HG03196 (cell line): Measurements from ENCODE around the gene MEIOB.
"Not testable (repeated sequence)": the region's sequence is repeated elsewhere in the genome, so short reads cannot be mapped to it uniquely, and the experiment has no call there.

Experiments used
- ATAC-seq: cut with Tn5 transposase; IDR thresholded peaks from one replicate; pipeline ENCODE4 v1.9.1; 2021; ENCODE audit not compliant: unreplicated experiment

MEIOB gene

GRCh38 chr16:1871974-1872635 is at the start of gene MEIOB:
TSS of gene MEIOB (minus strand) at chr16:1872164. CDS start at chr16:1868175, 3,989 bp downstream.
- ATAC-seq, result no peak

- no peak for ATAC-seq
Measured at GRCh38 chr16:1920727-1921171, 48.8 kb upstream of the MEIOB start.

GRCh38 chr16:1920122-1920521 is 48.2 kb upstream of the MEIOB start:
- ATAC-seq, result not testable (repeated sequence)

GRCh38 chr16:1919327-1919998 is 47.5 kb upstream of the MEIOB start:
- no peak for ATAC-seq

GRCh38 chr16:1918351-1919326 is 46.7 kb upstream of the MEIOB start, which contains the start of gene HS3ST6:
TSS of gene HS3ST6 (minus strand) at chr16:1918415. CDS start at chr16:1918323, 92 bp downstream.
- no peak for ATAC-seq

GRCh38 chr16:1917665-1918350 is 45.8 kb upstream of the MEIOB start:
- ATAC-seq, result no peak

- no peak for ATAC-seq
Measured at GRCh38 chr16:1917056-1917664, 45.2 kb upstream of the MEIOB start.

GRCh38 chr16:1916640-1916990 is 44.7 kb upstream of the MEIOB start:
- ATAC-seq, result no peak

- no peak for ATAC-seq
Measured at GRCh38 chr16:1915732-1916639, 44.0 kb upstream of the MEIOB start.

GRCh38 chr16:1914988-1915387 is 43.0 kb upstream of the MEIOB start:
- no peak for ATAC-seq

- no peak for ATAC-seq
Measured at GRCh38 chr16:1914084-1914608, 42.2 kb upstream of the MEIOB start.

- no peak for ATAC-seq
Measured at GRCh38 chr16:1913327-1914083, 41.5 kb upstream of the MEIOB start.

GRCh38 chr16:1912215-1912543 is 40.2 kb upstream of the MEIOB start:
- ATAC-seq, result no peak

GRCh38 chr16:1911467-1912214 is 39.7 kb upstream of the MEIOB start:
- ATAC-seq, result no peak

GRCh38 chr16:1909561-1910231 is 37.7 kb upstream of the MEIOB start:
- ATAC-seq, result no peak

- no peak for ATAC-seq
Measured at GRCh38 chr16:1908983-1909382, 37.0 kb upstream of the MEIOB start.

- ATAC-seq, result no peak
Measured at GRCh38 chr16:1908184-1908583, 36.2 kb upstream of the MEIOB start.
